GM19438 (cell line): ENCODE results near the gene SUPT7L.
A peak's percentile ranks its signal among the peaks of the same experiment; 100 is the strongest.

Experiments used
- ATAC-seq: cut with Tn5 transposase; IDR thresholded peaks from one replicate; pipeline ENCODE4 v1.9.1; 2021; ENCODE audit warnings: low read depth; ENCODE audit not compliant: unreplicated experiment

Gene SUPT7L, protein sequence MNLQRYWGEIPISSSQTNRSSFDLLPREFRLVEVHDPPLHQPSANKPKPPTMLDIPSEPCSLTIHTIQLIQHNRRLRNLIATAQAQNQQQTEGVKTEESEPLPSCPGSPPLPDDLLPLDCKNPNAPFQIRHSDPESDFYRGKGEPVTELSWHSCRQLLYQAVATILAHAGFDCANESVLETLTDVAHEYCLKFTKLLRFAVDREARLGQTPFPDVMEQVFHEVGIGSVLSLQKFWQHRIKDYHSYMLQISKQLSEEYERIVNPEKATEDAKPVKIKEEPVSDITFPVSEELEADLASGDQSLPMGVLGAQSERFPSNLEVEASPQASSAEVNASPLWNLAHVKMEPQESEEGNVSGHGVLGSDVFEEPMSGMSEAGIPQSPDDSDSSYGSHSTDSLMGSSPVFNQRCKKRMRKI

DNA sequence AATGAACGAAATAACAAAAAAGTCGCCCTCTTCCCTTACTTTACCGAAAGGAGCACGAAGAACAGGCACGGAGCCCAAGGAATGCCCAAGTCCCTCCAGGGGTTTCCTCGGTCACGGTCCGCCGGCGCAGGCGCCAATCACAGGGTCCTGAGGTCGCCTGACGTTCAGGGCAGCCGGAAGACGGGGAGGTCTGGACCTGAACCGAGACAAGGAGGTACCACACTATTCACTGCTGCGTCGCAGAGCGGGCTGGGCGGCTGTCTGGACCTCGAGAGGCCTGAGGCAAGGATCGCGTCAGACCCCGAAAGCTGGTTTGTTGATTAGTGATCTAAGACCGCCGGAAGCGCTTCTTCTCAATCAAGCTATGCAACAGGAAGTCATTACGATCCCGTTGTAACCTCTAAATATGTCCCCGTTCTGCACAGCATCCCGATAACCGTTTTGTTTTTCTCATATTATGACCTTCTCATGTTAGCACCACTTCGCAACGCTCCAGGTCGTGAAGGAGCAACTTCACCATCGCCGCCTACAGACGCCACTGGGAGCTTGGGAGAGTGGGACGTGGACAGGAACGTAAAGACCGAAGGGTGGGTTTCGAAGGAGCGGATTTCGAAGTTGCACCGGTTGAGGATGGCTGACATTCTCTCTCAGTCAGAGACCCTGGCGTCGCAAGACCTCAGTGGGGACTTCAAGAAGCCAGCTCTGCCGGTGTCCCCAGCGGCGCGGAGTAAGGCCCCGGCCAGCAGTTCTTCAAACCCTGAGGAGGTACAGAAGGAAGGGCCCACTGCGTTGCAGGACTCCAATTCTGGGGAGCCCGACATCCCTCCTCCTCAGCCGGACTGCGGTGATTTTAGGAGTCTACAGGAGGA lies at the start of gene SUPT7L, which contains the start of gene SLC4A1AP:
SUPT7L (minus strand) TSS at position 330 of the 869 bp plus-strand sequence. CDS start 1,422 bp downstream, outside the sequence.
SLC4A1AP (plus strand) TSS at position 605 of the 869 bp plus-strand sequence; CDS start at position 631, 26 bp downstream.
- peak; percentile 72 for ATAC-seq

DNA sequence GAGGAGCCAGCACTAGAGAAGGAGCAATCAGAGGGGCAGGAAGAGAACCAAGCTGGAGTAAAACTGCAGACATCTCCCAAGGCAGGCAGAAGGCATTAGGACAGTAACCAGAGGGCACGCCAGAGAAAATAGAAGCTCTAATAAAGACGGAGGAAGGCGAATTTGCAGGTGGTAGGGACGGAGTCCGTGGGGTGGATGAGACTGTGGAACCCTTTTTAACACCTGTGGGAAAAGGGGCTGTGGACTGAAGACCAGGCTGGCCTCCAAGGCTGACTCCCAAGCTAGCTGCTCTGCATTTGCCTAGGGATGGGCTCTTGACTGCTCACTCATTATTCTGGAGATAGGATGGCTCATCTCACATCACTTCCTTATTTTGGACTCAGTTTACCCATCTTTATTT lies 49.8 kb upstream of the SUPT7L start:
- no peak for ATAC-seq

DNA sequence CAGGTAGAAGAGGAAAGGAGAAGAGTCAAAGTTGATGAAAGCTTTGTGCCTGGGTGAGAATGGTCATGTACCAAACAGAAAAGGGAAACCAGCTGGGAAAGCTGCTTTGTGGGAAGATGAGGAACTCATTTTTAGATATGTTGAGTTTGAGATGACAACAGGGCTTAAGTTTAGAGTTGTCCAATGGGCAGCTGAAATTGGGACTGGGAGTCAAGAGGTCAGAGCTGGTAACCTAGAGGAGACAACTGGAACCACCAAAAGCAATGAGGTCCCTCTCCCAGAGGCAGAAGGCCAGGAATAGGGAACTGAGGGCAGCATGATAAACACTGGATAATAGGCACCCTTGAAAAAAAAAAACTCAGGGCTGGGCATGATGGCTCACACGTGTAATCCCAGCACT lies 49.1 kb upstream of the SUPT7L start:
- ATAC-seq = no peak

DNA sequence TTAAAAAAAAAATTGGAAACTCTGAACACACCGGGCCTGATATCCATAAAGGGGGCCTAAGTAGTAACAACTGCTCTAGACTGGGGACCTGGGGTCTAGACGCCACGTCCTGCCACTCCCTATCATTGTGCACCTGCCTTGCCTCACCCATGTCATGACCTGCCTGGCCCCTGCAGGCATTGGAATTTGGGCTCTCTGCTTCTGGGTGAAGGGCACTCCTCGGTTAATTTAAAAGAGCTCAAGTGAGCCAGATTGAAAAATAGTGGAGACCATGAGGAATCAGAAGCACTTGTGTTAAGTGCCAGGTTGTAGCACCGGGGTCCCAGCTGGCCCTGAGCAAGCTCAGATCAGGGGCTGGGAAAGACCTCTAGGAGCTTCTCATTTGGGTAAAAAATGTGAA lies 48.4 kb upstream of the SUPT7L start:
- ATAC-seq = no peak

DNA sequence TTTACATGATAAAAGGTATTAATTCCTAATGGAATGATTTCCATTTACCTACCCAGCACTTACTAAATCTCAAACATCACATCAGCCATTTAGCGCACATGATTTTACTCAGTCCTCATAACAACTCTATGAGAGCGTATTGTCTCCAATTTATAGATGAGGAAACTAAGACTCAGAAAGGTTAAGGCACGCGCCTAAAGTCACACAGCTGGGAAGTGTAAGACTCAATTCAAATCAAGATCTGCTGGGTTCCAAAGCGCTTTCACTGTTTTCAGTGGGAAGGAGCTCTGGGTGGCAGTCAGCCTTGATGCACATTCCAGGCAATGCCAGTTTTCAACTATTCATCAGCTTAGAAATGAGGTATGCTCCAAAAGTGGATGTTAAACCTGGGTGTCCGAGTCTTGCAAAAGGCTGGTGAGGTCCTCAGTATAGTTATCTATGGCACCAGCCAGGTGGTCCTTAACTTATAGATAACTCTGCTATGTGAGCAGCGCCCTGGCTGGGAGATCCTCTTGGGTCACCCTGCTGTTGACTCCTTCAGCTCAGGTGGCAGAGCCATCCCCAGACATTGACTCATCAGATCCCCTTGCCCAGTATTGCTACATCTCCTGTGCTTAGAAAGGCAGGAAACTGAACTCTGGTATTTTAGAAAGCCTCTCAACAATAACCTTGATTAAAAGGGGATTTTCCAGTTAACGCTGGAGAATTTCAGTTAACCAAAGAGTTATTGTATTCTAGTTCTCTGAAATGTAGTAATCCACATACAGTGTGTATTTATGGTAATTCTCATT lies 47.4 kb upstream of the SUPT7L start:
- no peak for ATAC-seq

DNA sequence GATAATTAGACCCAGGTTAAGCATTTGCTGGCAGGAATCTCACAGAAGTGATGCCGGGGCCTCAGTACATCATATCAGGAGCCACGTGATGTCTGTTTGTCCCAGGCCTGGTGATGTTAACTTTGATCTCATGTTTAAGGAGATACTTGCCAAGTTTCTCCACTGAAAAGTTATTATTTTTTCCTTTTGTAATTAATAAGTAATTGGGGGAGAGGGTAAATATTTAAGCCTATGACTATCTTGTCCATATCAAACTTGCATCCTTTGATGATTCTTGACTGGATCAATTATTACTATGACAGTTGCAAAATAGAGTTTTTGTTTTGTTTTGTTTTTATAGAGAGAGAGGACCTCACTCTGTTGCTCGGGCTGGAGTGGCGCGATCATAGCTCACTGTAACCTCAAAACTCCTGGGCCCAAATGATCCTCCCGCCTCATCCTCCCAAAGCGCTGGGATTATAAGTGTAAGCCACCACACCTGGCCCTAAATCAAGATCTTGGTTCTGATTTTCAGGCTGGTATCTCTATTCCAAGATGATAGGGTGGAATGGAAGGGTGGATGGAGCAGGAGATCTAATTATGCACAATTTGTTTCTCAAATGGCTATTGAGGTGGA lies 46.7 kb upstream of the SUPT7L start:
- no peak for ATAC-seq

DNA sequence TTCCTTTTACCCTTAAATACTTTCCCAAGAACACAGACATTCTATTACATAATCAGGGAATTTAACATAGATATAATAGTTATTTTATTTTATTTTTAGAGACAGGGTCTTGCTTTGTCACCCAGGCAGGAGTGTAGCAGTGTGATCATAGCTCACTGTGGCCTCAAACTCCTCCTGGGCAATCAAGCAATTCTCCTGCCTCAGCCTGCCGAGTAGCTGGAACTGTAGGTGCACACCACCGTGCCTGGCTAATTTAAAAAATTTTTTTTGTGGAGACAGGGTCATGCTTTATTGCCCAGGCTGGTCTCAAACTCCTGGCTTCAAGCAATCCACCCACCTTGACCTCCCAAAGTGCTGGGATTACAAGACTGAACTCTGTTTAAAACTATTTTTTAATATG lies 45.9 kb upstream of the SUPT7L start:
- no peak for ATAC-seq

DNA sequence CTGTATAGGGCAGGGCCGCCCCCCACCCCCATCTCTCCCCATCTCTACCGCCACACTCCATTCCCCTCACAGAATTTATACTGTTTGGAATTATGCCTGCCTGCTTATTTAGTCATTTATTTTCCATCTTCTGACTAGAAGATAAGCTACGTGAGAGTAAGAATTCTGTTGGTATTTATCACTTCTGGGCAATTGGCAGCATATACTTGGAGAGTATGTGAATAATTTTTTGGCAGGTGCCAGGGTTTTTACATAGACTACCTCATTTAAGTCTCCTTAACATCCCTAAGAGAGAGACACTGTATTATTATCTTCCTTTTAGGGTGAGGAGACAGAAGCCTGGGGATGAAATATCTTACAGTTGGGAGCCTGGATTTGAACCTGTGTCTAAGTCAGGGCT lies 45.3 kb upstream of the SUPT7L start:
- ATAC-seq = no peak

DNA sequence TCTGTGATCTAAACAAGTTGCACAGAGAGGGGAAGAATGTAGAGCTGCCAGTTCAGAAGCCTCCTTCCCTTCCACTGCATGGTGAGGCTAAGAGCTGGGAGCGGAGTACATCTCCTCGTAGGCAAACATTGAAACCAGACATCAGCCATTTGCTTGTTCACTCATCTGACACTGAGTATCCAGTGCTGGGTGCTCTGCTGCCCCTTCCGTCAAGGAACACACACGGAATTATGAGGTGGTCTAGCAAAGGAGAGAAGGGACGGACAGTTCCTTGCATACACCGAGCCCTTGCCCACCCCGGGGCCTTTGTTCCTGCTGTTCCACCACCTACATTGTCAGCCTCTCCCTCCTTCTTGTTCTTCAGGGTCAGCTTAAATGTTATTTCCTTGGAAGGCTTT lies 44.8 kb upstream of the SUPT7L start:
- ATAC-seq = no peak

DNA sequence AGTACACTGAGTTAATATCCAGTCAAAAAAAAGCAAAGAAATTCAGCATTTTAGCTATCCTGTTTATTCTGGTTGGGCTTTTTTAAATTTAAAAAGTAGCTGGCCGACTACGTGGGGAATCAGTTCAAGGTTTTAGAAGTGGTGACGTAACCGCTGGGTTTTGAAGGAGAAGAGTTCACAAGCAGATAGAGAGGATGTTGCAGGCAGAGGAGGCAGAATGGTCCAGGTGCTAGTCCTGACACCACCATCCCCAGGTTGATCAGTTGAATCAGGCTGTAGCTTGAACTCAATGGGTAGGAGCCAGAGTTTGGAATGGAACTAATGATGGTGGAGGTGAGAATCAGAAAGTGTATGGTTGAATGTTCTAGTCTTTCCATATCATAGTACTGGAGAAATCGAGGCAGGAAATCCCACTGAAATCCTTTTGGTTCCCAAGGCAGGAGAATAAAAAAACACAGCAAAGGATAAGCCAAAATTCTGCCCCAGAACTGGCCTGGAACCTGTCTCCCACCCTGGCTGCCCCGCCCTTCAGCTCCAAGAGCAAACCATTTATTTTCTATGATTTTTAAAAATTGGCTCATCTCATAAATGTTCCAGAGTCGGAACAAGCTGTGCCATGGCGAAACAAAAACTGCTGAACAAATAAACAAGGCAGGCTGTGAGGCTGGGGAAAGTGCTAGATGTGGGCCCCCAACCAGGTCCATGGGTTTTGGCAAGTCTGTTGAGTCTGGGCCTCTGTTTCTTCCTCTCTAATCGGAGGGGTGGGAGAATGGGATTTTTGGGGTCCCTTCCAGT lies 44.2 kb upstream of the SUPT7L start:
- ATAC-seq = no peak

DNA sequence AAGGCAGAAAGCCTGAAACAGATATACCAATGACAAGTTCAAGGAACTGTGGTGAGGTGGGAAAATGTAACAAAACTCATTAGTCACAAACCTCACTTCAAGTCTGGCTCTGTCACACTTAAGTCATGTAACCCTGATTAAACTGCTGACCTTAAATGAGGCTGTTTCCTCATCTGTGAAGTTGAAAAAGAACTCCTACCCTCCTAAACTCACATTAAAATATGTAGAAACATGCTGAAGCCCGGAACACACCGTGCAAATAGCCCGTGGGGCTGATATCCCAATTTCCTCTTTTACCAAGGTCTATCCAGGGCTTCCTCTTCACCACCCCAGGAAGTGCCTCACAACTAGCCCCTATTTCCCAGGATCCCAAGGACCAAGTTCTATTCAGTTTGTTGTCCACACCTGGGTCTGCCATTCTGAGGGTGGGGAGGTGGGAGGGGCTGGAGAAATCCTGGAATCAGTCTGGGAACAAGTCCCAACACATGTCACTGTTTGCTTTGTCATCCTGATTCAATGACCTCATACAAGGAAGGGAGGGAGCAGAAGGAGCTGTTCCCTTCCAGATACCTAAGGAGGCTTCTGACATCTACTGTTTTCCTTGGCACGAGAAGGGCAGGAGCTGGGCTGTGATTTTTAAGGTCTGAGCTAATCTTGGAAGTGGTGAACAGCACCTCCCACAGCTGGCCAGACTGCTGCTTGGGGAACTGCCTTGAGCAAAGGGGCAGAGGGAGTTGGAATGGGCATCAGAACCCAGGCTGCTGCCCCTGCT lies 42.6 kb upstream of the SUPT7L start:
- no peak for ATAC-seq

DNA sequence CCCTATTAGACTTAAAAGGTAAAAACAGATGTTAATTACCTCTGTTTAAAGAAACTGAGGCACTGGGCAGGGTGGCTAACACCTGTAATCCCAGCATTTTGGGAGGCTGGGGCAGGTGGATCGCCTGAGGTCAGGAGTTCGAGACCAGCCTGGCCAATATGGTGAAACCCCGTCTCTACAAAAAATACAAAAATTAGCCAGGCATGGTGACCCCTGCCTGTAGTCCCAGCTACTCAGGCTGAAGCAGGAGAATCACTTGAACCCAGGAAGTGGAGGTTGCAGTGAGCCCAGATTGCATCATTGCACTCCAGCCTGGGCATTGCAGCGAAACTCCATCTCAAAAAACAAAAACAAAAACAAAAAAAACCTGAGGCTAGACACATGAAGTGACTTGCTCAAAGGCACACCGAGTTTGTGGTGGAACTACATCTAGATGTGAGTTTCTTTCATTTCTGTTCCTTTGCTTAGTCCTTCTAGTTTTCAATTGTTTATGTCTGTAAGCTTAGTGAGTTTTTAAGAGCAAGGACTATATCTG lies 41.0 kb upstream of the SUPT7L start:
- no peak for ATAC-seq

DNA sequence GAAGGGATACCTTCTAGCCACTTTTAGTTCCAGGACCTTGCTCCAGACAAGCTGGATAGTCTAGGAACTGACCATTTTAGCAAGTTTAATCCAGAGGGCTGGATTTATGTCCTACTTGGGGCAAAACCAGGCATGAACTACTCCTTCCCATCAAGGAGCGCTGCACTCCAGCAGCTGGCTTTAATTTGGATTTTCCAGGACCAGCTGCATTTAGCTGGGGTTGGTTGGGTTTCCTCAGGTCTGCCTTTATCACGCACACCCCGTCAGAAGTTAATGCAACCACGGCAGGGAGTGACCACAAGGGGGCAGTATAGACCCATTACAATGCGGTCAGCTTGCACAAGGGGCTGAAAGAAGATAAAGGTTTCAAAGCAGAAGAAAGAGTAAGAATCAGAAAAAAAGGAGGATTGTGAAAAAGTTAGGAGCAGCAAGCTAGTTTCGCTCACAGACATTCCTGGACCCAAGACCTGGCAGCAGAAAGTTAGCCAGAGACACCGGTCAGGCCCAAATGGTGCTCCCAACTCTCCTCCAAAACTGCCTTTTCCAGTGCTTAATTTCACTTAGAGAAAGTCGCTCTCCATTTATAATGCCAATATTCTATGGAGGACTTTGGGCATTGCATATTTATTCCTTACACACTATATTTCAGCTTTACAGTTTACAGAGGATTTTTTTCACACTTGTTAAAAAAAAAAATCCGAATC lies 40.4 kb upstream of the SUPT7L start:
- ATAC-seq = no peak

DNA sequence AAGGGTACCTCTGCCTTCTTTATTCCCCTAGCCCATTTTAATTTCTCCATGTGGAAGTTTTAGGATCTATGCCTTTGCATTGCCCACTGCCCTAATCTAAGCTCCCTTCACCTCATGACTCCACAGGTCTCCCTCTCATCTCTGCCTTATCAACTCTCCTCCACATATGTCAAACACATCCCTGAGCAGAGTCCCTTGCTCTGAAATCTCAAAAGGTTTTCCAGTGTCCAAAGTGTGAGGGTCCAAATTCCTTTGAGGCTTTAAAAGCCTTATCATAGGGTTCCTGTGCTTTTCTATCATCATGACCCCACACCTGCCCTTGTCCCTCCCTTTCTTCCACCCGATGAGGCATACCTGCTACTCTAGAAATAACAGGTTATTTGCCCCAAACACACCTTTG lies 38.9 kb upstream of the SUPT7L start:
- no peak for ATAC-seq

DNA sequence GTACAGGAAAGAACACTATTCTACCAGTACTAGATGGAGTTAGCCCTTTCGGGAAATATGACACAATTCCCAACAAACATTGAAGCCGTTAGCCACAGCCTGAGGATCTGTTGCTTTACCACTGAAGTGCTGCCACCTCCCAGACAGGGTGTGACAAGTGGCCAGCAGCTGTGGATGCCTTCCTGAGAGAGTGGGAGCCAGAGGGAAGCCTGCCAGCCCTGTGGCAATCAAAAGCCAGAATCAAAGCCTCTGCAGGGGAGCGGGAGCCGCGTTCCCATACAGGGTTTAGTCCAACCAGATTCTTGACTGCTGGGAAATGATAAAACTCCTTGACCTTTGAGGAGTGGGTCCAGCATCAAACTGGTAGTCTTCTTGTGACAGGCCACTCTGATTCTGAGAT lies 38.3 kb upstream of the SUPT7L start:
- no peak for ATAC-seq

DNA sequence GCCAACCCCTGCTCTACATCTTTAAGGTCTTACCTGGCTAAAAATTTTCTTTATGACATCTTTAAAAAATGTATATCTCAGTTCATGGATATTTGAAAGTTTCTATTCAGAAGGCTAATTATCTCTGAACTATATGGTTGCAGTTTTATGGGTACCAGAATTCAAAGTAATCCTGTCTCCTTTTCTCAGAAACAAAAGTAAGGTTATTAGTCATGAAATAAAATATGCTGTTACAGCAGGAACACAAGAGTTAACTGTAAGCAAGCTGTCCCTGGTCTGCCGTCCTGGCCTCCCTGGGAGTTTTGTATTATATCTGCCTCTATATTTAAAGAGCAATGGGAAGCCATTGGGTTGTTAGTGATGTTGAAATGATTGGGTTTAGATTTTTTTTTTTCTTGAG lies 34.2 kb upstream of the SUPT7L start:
- ATAC-seq = no peak

DNA sequence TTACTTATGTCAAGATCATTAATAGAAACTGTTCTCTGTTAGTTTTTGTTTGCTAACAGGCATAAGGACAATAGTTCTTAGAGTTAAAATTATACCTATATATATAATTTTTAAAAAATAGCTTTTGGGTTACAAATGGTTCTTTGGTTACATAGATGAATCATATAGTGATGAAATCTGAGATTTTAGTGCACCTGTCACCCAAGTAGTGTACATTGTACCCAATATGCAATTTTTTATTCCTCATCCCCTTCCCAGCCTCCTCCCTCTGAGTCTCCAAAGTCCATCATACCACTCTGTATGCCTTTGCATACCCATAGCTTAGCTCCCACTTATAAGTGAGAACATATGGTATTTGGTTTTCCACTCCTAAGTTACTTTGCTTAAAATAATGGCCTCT lies 26.6 kb upstream of the SUPT7L start:
- no peak for ATAC-seq

DNA sequence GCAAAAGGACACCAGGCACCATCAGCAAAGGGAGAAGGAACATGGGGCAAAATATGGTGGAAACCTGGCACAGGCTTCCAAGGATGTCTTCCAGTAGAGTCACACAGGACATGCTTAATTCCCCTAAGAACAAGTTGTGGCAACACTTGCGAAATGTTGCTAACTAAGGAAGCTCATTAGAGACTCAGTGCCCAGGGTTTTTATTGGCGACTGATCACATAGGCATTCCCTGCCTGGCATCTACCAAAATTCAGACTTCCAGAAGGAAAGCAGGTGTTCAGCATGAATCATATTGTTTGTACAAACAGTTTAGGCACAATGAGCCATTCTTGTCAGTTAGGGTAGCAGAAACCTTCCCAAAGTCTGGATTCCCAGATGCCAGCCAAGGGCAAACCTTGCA lies 26.0 kb upstream of the SUPT7L start:
- ATAC-seq = no peak
